Measurements from ENCODE around the gene OR51B2.

DNA sequence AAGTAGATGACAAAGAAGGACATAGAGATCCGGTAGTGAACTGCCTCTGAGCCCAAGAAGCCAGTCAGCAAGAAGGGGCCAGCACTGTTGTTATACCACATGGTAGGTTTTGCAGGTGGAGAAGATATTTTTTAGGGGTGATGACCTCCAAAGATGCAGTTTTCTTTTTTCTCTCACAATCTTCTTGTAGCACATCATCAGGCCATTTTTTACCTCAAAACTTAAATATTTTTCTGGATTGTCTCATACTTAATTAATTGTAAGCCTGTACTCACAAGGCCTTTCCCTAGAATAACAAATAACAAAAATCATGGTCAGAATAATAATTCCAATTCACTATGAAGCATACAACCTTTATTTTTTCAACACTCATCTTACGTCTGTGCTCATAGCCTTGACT is 22.3 kb downstream of the OR51B2 start, which contains the start of gene OR51B4:
- TF ChIP-seq, protein P1, sequence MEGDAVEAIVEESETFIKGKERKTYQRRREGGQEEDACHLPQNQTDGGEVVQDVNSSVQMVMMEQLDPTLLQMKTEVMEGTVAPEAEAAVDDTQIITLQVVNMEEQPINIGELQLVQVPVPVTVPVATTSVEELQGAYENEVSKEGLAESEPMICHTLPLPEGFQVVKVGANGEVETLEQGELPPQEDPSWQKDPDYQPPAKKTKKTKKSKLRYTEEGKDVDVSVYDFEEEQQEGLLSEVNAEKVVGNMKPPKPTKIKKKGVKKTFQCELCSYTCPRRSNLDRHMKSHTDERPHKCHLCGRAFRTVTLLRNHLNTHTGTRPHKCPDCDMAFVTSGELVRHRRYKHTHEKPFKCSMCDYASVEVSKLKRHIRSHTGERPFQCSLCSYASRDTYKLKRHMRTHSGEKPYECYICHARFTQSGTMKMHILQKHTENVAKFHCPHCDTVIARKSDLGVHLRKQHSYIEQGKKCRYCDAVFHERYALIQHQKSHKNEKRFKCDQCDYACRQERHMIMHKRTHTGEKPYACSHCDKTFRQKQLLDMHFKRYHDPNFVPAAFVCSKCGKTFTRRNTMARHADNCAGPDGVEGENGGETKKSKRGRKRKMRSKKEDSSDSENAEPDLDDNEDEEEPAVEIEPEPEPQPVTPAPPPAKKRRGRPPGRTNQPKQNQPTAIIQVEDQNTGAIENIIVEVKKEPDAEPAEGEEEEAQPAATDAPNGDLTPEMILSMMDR (IDR thresholded peaks at IDR 0.05): no peak
- TF ChIP-seq POLR2AphosphoS5 (IDR thresholded peaks at IDR 0.05) (no peak), POLR2A (IDR thresholded peaks at IDR 0.05) (no peak)
